Right lobe of liver (tissue), 4 donors: ENCODE results near the gene RPP25L.
A peak's percentile ranks its signal among the peaks of the same experiment; 100 is the strongest.

Experiments used
- POLR2A ChIP-seq: fragments of 450-650 bp; IDR thresholded peaks from one replicate; pipeline ENCODE4 v1.6.1; 2017; ENCODE audit warnings: antibody characterized with exemption, mild to moderate bottlenecking
- TF ChIP-seq, protein P1 (sequence below), 4 donors: fragments of 200-600 bp in 3 of 4; fragments of 450-650 bp in 1 of 4; IDR thresholded peaks; one replicate each; pipeline versions ENCODE4 v1.5.1 to v1.8.0; 2016 to 2022; ENCODE audit warnings: antibody characterized with exemption in 4 of 4, mild to moderate bottlenecking in 2 of 4
- donor health status: DM: no; HTN: no; CAD: no.
- donor health status: DM: no; HTN: no; CAD: no.
- donor health status: DM: no; HTN: yes; CAD: no.

DNA sequence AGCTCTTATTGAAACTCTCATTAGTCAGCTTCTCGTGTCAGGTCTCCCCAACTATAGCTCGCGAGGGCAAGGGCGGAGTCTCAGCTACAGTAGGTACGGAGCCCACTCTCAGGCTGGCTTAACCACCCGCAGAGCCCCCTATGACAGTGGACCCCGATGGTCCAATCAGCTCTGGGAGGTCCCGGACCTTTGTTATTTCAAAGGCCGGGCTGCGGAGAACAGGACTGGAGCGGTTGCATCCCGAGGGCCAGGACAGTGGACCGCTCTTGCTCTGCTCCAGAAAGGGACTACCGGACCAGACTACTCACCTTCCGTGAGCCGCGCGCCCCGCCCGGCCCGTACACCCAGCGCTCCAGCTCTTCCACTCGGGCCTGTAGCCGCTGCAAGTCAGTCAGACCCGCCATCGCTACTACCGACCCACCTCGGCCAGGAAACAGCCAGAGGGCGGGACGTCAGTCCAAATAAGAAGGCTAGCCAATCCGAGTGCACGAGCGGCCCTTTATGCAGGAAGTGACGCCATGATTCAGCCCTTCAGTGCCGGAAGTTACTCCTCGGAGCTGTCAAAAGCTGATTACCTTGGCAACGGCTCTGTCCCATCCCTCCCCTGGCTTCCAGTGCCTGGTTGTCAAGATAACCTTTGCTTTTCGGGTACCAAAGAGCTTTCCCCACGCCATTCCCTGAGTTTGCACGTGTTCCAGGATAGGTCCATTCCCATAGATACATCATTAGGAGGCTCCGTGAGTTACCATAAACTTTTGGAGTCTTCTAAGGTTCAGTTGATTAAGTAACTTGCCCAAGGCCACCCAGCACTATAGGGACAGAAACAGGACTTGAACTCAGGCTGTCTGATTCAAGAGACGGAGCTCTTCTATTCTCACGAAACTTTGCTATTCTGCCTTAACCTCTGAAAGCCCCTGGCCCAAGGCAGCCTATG, 8.4 kb upstream of the RPP25L start, which contains the start of gene DCTN3:
- peak; percentile 52 for TF ChIP-seq POLR2A
- TF ChIP-seq, protein P1, sequence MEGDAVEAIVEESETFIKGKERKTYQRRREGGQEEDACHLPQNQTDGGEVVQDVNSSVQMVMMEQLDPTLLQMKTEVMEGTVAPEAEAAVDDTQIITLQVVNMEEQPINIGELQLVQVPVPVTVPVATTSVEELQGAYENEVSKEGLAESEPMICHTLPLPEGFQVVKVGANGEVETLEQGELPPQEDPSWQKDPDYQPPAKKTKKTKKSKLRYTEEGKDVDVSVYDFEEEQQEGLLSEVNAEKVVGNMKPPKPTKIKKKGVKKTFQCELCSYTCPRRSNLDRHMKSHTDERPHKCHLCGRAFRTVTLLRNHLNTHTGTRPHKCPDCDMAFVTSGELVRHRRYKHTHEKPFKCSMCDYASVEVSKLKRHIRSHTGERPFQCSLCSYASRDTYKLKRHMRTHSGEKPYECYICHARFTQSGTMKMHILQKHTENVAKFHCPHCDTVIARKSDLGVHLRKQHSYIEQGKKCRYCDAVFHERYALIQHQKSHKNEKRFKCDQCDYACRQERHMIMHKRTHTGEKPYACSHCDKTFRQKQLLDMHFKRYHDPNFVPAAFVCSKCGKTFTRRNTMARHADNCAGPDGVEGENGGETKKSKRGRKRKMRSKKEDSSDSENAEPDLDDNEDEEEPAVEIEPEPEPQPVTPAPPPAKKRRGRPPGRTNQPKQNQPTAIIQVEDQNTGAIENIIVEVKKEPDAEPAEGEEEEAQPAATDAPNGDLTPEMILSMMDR (IDR thresholded peaks at IDR 0.05): no peak
